Activated naive CD8-positive, alpha-beta T cell treated with anti-CD3 and anti-CD28 coated beads, Interleukin-2, amount 50 U/mL, for 24 hours (primary cell): Measurements from ENCODE around the gene FGF22.
"Not testable (repeated sequence)": the region's sequence is repeated elsewhere in the genome, so short reads cannot be mapped to it uniquely, and the experiment has no call there.

Experiments used
- ATAC-seq: fragments of 150-1000 bp; cut with Tn5 transposase; one replicate; pipeline ENCODE4 v1.10.0; 2021
- DNase-seq: peaks from one replicate; pipeline ENCODE4 v3.0.0; 2021
- H3K27ac Mint-ChIP-seq: one replicate; pipeline ENCODE4 v1.8.0; 2021; ENCODE audit warnings: mild to moderate bottlenecking, mixed read lengths
- H3K27me3 Mint-ChIP-seq: one replicate; pipeline ENCODE4 v1.8.0; 2021; ENCODE audit warnings: mixed read lengths
- H3K36me3 Mint-ChIP-seq: one replicate; pipeline ENCODE4 v1.8.0; 2021; ENCODE audit warnings: low read depth, mixed read lengths
- H3K4me1 Mint-ChIP-seq: one replicate; pipeline ENCODE4 v1.8.0; 2021; ENCODE audit warnings: mixed read lengths
- H3K4me3 Mint-ChIP-seq: one replicate; pipeline ENCODE4 v1.8.0; 2021; ENCODE audit warnings: mild to moderate bottlenecking, moderate library complexity, mixed read lengths
- H3K9me3 Mint-ChIP-seq: one replicate; pipeline ENCODE4 v1.8.0; 2021; ENCODE audit warnings: mixed read lengths

FGF22 gene

GRCh38 chr19:623974-624373 lies 15.7 kb upstream of the FGF22 start:
- Mint-ChIP-seq H3K4me3 (no peak overlapping the region), H3K36me3 (peaks cover 19% of the 10 kb centered on the region), H3K9me3 (no peaks in the 10 kb centered on the region), H3K27me3 (no peaks in the 10 kb centered on the region), H3K4me1 (peaks cover 2% of the 10 kb centered on the region), H3K27ac (no peak overlapping the region)
- no peak for DNase-seq
- ATAC-seq: no peak

GRCh38 chr19:624433-625109 lies 15.1 kb upstream of the FGF22 start:
- H3K27ac Mint-ChIP-seq: no peak overlapping the region
- H3K36me3 Mint-ChIP-seq: peaks cover 20% of the 10 kb centered on the region
- H3K4me1 Mint-ChIP-seq: peaks cover 3% of the 10 kb centered on the region
- ATAC-seq: peak; percentile 8
- H3K27me3 Mint-ChIP-seq: no peaks in the 10 kb centered on the region
- H3K9me3 Mint-ChIP-seq: no peaks in the 10 kb centered on the region
- DNase-seq: no peak
- no peak overlapping the region for H3K4me3 Mint-ChIP-seq

GRCh38 chr19:625257-625656 lies 14.4 kb upstream of the FGF22 start:
- Mint-ChIP-seq H3K27ac (no peak overlapping the region), H3K27me3 (no peaks in the 10 kb centered on the region), H3K4me1 (peaks cover 4% of the 10 kb centered on the region), H3K9me3 (no peaks in the 10 kb centered on the region), H3K36me3 (peaks cover 23% of the 10 kb centered on the region), H3K4me3 (no peak overlapping the region)
- ATAC-seq (no peak), DNase-seq (no peak)

GRCh38 chr19:626566-626965 lies 13.1 kb upstream of the FGF22 start:
- Mint-ChIP-seq H3K36me3 (peaks cover 30% of the 10 kb centered on the region), H3K4me1 (peaks cover 12% of the 10 kb centered on the region)
- not testable (repeated sequence) for H3K27me3 Mint-ChIP-seq, DNase-seq, H3K27ac Mint-ChIP-seq, ATAC-seq, H3K9me3 Mint-ChIP-seq, H3K4me3 Mint-ChIP-seq

GRCh38 chr19:628168-628567 lies 11.5 kb upstream of the FGF22 start:
- ATAC-seq: no peak
- Mint-ChIP-seq H3K9me3 (no peaks in the 10 kb centered on the region), H3K4me1 (peaks cover 26% of the 10 kb centered on the region), H3K27me3 (no peaks in the 10 kb centered on the region), H3K27ac (no peak overlapping the region), H3K36me3 (peaks cover 33% of the 10 kb centered on the region), H3K4me3 (no peak overlapping the region)
- DNase-seq: no peak

GRCh38 chr19:629515-629914 lies 10.2 kb upstream of the FGF22 start:
- Mint-ChIP-seq H3K36me3 (peaks cover 30% of the 10 kb centered on the region), H3K4me1 (peaks cover 36% of the 10 kb centered on the region)
- not testable (repeated sequence) for H3K9me3 Mint-ChIP-seq, H3K27ac Mint-ChIP-seq, H3K27me3 Mint-ChIP-seq, H3K4me3 Mint-ChIP-seq, ATAC-seq, DNase-seq

- Mint-ChIP-seq H3K27ac (no peak overlapping the region), H3K9me3 (no peaks in the 10 kb centered on the region), H3K36me3 (peaks cover 29% of the 10 kb centered on the region), H3K4me3 (no peak overlapping the region), H3K4me1 (peaks cover 36% of the 10 kb centered on the region), H3K27me3 (peaks cover 2% of the 10 kb centered on the region)
- ATAC-seq (no peak), DNase-seq (no peak)
Measured at GRCh38 chr19:629961-630714, 9.5 kb upstream of the FGF22 start.

GRCh38 chr19:632579-633067 lies 7.1 kb upstream of the FGF22 start:
- Mint-ChIP-seq H3K4me1 (peaks cover 39% of the 10 kb centered on the region), H3K36me3 (peaks cover 24% of the 10 kb centered on the region), H3K27me3 (peaks cover 2% of the 10 kb centered on the region), H3K27ac (peak overlapping the region; percentile 95), H3K4me3 (peak overlapping the region; percentile 98), H3K9me3 (no peaks in the 10 kb centered on the region)
- DNase-seq: peak; percentile 68
- ATAC-seq: peak; percentile 53

GRCh38 chr19:633068-633785 lies 6.5 kb upstream of the FGF22 start, which contains the start of gene POLRMT:
POLRMT (minus strand) TSS chr19:633537; CDS start chr19:633512, 25 bp downstream.
- Mint-ChIP-seq H3K27ac (peak within 1 kb of the TSS; percentile 95), H3K36me3 (peaks cover 23% of the 10 kb centered on the region), H3K4me1 (peaks cover 39% of the 10 kb centered on the region), H3K4me3 (peak within 1 kb of the TSS; percentile 98), H3K9me3 (no peaks in the 10 kb centered on the region), H3K27me3 (peaks cover 2% of the 10 kb centered on the region)
- peak; percentile 96 for DNase-seq
- ATAC-seq: peak; percentile 93

GRCh38 chr19:633786-634639 lies 5.7 kb upstream of the FGF22 start:
- peaks cover 16% of the 10 kb centered on the region for H3K36me3 Mint-ChIP-seq

GRCh38 chr19:634975-635652 lies 4.6 kb upstream of the FGF22 start:
- Mint-ChIP-seq H3K9me3 (no peaks in the 10 kb centered on the region), H3K27me3 (peaks cover 4% of the 10 kb centered on the region), H3K36me3 (peaks cover 11% of the 10 kb centered on the region), H3K4me3 (no peak overlapping the region), H3K27ac (no peak overlapping the region), H3K4me1 (peaks cover 42% of the 10 kb centered on the region)
- ATAC-seq (no peak), DNase-seq (no peak)

More at GRCh38 chr19:633786-634639, 5.7 kb upstream of the FGF22 start:
- ATAC-seq (no peak), DNase-seq (no peak)
- Mint-ChIP-seq H3K4me1 (peaks cover 38% of the 10 kb centered on the region), H3K9me3 (no peaks in the 10 kb centered on the region), H3K4me3 (peak overlapping the region; percentile 98), H3K27ac (peak overlapping the region; percentile 95), H3K27me3 (peaks cover 2% of the 10 kb centered on the region)

- DNase-seq: no peak
- peaks cover 2% of the 10 kb centered on the region for H3K27me3 Mint-ChIP-seq
- no peak overlapping the region for H3K27ac Mint-ChIP-seq
- no peak for ATAC-seq
- H3K4me1 Mint-ChIP-seq: peaks cover 14% of the 10 kb centered on the region
- no peaks in the 10 kb centered on the region for H3K36me3 Mint-ChIP-seq
- no peaks in the 10 kb centered on the region for H3K9me3 Mint-ChIP-seq
- peak overlapping the region; percentile 79 for H3K4me3 Mint-ChIP-seq
Measured at GRCh38 chr19:638906-639252, 800 bp upstream of the FGF22 start.

GRCh38 chr19:640161-640558 lies 481 bp downstream of the FGF22 start:
- DNase-seq (no peak), ATAC-seq (peak; percentile 1)
- Mint-ChIP-seq H3K4me3 (no peak overlapping the region), H3K27me3 (peaks cover 2% of the 10 kb centered on the region), H3K36me3 (peaks cover 2% of the 10 kb centered on the region), H3K27ac (no peak overlapping the region), H3K4me1 (peaks cover 9% of the 10 kb centered on the region), H3K9me3 (no peaks in the 10 kb centered on the region)
